Measurements from ENCODE around the gene ADARB2. TPM values are rescaled to one million over a fixed set of nuclear protein-coding genes. Genes with fewer than 3 reads are reported as not detected.

Gene ADARB2
- total RNA-seq, 3 donors from 2014 or later (not counting 1 experiment from before 2014, with no cell fraction given) = 0.27 to 0.78 (median 0.40) TPM

DNA sequence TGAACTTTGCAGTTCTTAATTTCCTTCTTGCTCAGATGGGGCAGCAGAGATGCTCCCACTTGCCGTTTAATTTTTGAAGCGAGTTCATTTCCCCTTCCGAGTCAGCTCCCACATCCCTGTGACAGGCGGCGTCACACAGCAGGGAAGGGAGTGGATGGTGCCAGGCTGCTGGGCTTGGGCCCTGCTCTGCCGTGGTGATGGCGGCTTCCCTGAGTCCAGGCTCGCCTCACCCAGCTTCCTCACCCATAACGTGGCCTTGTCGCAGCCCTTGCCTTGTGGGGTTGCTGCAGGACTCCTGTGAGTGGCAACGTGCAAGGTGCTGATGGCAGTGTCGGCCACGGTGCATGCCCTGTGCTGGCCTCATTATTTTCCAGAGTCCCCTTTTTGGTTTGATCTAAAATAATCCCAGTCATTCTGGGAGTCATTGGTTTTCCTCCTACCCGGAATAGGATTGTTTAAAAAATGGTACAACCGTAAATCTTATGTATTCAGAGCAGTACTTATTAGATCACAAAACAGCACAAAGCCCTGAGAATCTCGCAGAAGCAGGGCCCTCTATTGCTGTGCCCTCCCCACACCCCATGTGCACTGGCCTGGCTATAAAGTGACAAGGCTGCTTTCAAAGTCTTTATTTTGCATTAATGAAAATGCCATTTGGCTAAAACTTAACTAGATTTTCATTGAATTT lies 421.1 kb downstream of the ADARB2 start:
- H3K9me3 ChIP-seq (ENCODE audit: control insufficient read depth, insufficient read depth, low read length) = no peaks in the 10 kb centered on the region
- WGBS (ENCODE audit: insufficient coverage) = 86% methylated on average over 16 of the region's 16 CpGs
- no peak overlapping the region for H3K4me3 ChIP-seq (ENCODE audit: low read length)
- H3K4me1 ChIP-seq (ENCODE audit: control insufficient read depth, insufficient read depth, low read length) = no peaks in the 10 kb centered on the region
- H3K36me3 ChIP-seq (ENCODE audit: control insufficient read depth, insufficient read depth, low read length) = no peaks in the 10 kb centered on the region
- H3K27ac Mint-ChIP-seq = no peak overlapping the region
- ATAC-seq = no peak
- TF ChIP-seq, protein P1, sequence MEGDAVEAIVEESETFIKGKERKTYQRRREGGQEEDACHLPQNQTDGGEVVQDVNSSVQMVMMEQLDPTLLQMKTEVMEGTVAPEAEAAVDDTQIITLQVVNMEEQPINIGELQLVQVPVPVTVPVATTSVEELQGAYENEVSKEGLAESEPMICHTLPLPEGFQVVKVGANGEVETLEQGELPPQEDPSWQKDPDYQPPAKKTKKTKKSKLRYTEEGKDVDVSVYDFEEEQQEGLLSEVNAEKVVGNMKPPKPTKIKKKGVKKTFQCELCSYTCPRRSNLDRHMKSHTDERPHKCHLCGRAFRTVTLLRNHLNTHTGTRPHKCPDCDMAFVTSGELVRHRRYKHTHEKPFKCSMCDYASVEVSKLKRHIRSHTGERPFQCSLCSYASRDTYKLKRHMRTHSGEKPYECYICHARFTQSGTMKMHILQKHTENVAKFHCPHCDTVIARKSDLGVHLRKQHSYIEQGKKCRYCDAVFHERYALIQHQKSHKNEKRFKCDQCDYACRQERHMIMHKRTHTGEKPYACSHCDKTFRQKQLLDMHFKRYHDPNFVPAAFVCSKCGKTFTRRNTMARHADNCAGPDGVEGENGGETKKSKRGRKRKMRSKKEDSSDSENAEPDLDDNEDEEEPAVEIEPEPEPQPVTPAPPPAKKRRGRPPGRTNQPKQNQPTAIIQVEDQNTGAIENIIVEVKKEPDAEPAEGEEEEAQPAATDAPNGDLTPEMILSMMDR (IDR thresholded peaks at IDR 0.05) = no peak
- no peaks in the 10 kb centered on the region for H3K4me1 Mint-ChIP-seq
- no peak overlapping the region for H3K4me3 Mint-ChIP-seq
- no peaks in the 10 kb centered on the region for H3K9me3 Mint-ChIP-seq
- no peak for DNase-seq
- intact Hi-C loops (cut with micrococcal nuclease) = no loop called here
- H3K27me3 Mint-ChIP-seq (ENCODE audit: low read depth in 2 of 2) = peaks cover 0 to 3% of the 10 kb centered on the region in 2 donors
- H3K36me3 Mint-ChIP-seq = no peaks in the 10 kb centered on the region
- H3K27me3 ChIP-seq (ENCODE audit: control insufficient read depth, insufficient read depth, low read length) = no peaks in the 10 kb centered on the region
- H3K27ac ChIP-seq (ENCODE audit: low read length) = no peak overlapping the region

DNA sequence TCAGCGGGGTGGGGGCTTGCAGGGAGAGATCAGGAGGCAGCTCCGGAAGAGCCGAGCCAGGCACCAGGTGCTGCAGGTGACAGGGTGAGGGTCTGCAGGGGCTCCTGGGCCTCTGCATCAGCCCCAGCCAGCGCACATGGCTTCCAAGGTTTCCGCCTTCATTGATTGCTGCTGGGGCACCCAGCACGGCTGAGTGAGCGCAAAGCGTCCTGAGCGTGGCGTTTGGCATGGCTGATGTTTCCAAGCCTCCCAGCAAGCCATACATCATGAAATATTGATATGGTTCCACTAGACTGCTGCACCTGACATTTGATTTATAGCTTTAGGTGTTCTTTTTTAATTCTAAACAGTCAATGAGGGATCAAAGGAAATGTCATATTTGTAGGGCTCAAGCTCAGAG lies 422.1 kb downstream of the ADARB2 start:
- H3K9me3 ChIP-seq (ENCODE audit: control insufficient read depth, insufficient read depth, low read length) = no peaks in the 10 kb centered on the region
- no peaks in the 10 kb centered on the region for H3K9me3 Mint-ChIP-seq
- no peak overlapping the region for H3K4me3 Mint-ChIP-seq
- TF ChIP-seq, protein P1 (IDR thresholded peaks at IDR 0.05) = no peak
- H3K27me3 Mint-ChIP-seq (ENCODE audit: low read depth in 2 of 2) = no peaks in the 10 kb centered on the region
- intact Hi-C loops (cut with micrococcal nuclease) = no loop called here
- no peaks in the 10 kb centered on the region for H3K36me3 Mint-ChIP-seq
- no peaks in the 10 kb centered on the region for H3K36me3 ChIP-seq (ENCODE audit: control insufficient read depth, insufficient read depth, low read length)
- no peaks in the 10 kb centered on the region for H3K4me1 Mint-ChIP-seq
- 91% methylated on average over 10 of the region's 10 CpGs for WGBS (ENCODE audit: insufficient coverage)
- no peaks in the 10 kb centered on the region for H3K4me1 ChIP-seq (ENCODE audit: control insufficient read depth, insufficient read depth, low read length)
- DNase-seq (no peak), ATAC-seq (no peak)
- no peaks in the 10 kb centered on the region for H3K27me3 ChIP-seq (ENCODE audit: control insufficient read depth, insufficient read depth, low read length)
- H3K4me3 ChIP-seq (ENCODE audit: low read length) = no peak overlapping the region
- H3K27ac Mint-ChIP-seq = no peak overlapping the region
- no peak overlapping the region for H3K27ac ChIP-seq (ENCODE audit: low read length)

DNA sequence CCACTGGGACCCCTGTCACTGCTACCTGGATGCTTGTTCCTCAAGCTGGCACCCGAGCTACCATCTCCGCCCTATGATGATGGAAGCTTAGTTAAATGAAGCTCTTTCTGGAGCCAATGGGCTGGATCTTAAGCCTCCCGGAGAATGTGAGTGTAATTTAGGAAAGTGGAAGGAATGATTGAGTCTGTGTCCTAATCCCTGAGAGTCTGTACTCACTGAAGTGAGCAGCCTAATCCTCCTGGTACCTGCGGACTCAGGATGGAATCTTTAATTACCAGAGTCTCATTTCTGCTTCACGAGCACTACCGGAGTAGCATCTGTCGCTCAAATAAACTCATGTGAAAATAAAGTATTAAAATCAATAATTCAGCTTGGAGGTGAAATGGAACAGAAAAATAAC lies 425.6 kb downstream of the ADARB2 start:
- Histone ChIP-seq H3K9me3 (ENCODE audit: control insufficient read depth, insufficient read depth, low read length) (no peaks in the 10 kb centered on the region), H3K27me3 (ENCODE audit: control insufficient read depth, insufficient read depth, low read length) (no peaks in the 10 kb centered on the region), H3K4me3 (ENCODE audit: low read length) (no peak overlapping the region), H3K36me3 (ENCODE audit: control insufficient read depth, insufficient read depth, low read length) (no peaks in the 10 kb centered on the region), H3K27ac (ENCODE audit: low read length) (no peak overlapping the region), H3K4me1 (ENCODE audit: control insufficient read depth, insufficient read depth, low read length) (no peaks in the 10 kb centered on the region)
- ATAC-seq (no peak), DNase-seq (no peak)
- no peaks in the 10 kb centered on the region for H3K4me1 Mint-ChIP-seq
- H3K4me3 Mint-ChIP-seq = no peak overlapping the region
- TF ChIP-seq, protein P1 (IDR thresholded peaks at IDR 0.05) = no peak
- peaks cover 0 to 3% of the 10 kb centered on the region in 2 donors for H3K27me3 Mint-ChIP-seq (ENCODE audit: low read depth in 2 of 2)
- no peaks in the 10 kb centered on the region for H3K36me3 Mint-ChIP-seq
- H3K27ac Mint-ChIP-seq = no peak overlapping the region
- H3K9me3 Mint-ChIP-seq = no peaks in the 10 kb centered on the region
- 89% methylated on average over 7 of the region's 7 CpGs for WGBS (ENCODE audit: insufficient coverage)
- intact Hi-C loops (cut with micrococcal nuclease) = no loop called here

DNA sequence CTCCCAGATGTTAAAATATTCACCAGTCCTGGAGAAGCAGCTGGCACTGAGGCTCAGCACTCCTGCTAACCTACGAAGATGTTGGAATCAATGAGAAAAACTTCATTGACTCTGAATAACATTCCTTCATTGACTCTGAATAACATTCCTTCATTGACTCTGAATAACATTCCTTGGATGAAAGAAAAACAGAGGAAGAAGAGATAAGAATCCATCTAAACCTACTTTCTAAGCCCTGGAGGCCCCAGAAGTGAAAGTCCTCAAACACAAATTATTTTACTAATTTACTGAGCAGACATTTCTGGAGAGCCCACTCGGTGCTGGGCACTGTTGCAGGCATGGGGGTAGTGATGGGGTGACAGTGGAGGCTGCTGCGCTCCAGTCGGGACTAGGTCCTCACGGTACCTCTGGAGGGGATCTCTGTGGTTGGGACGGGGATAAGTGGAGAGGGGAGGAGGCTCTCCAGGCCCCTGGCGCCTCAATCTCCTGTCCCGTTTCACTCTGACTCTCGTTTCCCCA lies 427.0 kb downstream of the ADARB2 start:
- H3K4me3 Mint-ChIP-seq = no peak overlapping the region
- WGBS (ENCODE audit: insufficient coverage) = 77% methylated on average over 9 of the region's 9 CpGs
- H3K4me1 ChIP-seq (ENCODE audit: control insufficient read depth, insufficient read depth, low read length) = no peaks in the 10 kb centered on the region
- no peak for DNase-seq
- H3K36me3 Mint-ChIP-seq = no peaks in the 10 kb centered on the region
- H3K27me3 Mint-ChIP-seq (ENCODE audit: low read depth in 2 of 2) = peaks cover 0 to 3% of the 10 kb centered on the region in 2 donors
- no peaks in the 10 kb centered on the region for H3K9me3 Mint-ChIP-seq
- H3K27me3 ChIP-seq (ENCODE audit: control insufficient read depth, insufficient read depth, low read length) = no peaks in the 10 kb centered on the region
- no peaks in the 10 kb centered on the region for H3K9me3 ChIP-seq (ENCODE audit: control insufficient read depth, insufficient read depth, low read length)
- H3K27ac Mint-ChIP-seq = no peak overlapping the region
- ATAC-seq = no peak
- H3K4me1 Mint-ChIP-seq = no peaks in the 10 kb centered on the region
- TF ChIP-seq, protein P1 (IDR thresholded peaks at IDR 0.05) = no peak
- no peak overlapping the region for H3K27ac ChIP-seq (ENCODE audit: low read length)
- intact Hi-C loops (cut with micrococcal nuclease) = no loop called here
- no peak overlapping the region for H3K4me3 ChIP-seq (ENCODE audit: low read length)
- no peaks in the 10 kb centered on the region for H3K36me3 ChIP-seq (ENCODE audit: control insufficient read depth, insufficient read depth, low read length)
